ENCODE measurements around the gene CISD2. TPM values are rescaled to one million over a fixed set of nuclear protein-coding genes. Genes with fewer than 3 reads are reported as not detected.
A peak's percentile ranks its signal among the peaks of the same experiment; 100 is the strongest.
"Not testable (repeated sequence)": the region's sequence is repeated elsewhere in the genome, so short reads cannot be mapped to it uniquely, and the experiment has no call there.

The CISD2 gene
- total and polyA plus RNA-seq, 7 experiments from 2014 or later = 11.4 to 50.3 (median 14.3) TPM

DNA sequence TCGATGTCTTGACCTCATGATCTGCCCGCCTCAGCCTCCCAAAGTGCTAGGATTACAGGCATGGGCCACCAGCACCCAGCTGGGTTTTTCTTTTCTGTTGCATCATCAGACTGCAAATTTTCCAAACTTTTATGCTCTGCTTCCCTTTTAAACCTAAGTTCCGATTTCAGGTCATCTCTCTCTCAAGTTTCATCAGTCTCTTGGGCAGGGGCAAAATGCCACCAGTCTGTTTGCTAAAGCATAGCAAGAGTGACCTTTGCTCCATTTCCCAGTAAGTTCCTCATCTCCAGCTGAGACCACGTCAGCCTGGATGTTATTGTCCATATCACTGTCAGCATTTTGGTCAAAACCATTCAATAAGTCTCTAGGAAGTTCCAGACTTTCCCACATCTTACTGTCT, 9.6 kb downstream of the CISD2 start:
- POLR2A ChIA-PET = interaction anchor here (0.7 to 1.4 kb wide), 2 partner anchors 9 to 197 kb away, joined by 3 to 6 read pairs; partner anchors contain the start of gene CISD2
- peaks cover 0 to 13% (median 0%) of the 10 kb centered on the region in 3 experiments for H3K9me3 ChIP-seq (ENCODE audit: control insufficient read depth in 2 of 3, low read length in 3 of 3)
- H3K36me3 Mint-ChIP-seq = peaks cover 6 to 65% (median 40%) of the 10 kb centered on the region in 5 donors
- H3K4me1 ChIP-seq (ENCODE audit: control insufficient read depth in 2 of 2, insufficient read depth in 2 of 2, low read length in 2 of 2); H3K4me3 Mint-ChIP-seq; H3K4me3 ChIP-seq (ENCODE audit: low read length); CTCF ChIA-PET; H3K27me3 Mint-ChIP-seq; H3K27me3 ChIP-seq (ENCODE audit: control insufficient read depth in 2 of 2, insufficient read depth in 2 of 2, low read length in 2 of 2); DNase-seq; intact Hi-C loops (cut with micrococcal nuclease); ATAC-seq; H3K27ac ChIP-seq (ENCODE audit: low read depth, low read length): not testable (repeated sequence)
- peaks cover 0 to 24% (median 4%) of the 10 kb centered on the region in 11 donors for H3K9me3 Mint-ChIP-seq
- H3K4me1 Mint-ChIP-seq = peaks cover 3 to 25% (median 19%) of the 10 kb centered on the region in 7 donors
- H3K36me3 ChIP-seq (ENCODE audit: control insufficient read depth in 2 of 3, insufficient read depth in 3 of 3, low read length in 3 of 3) = peaks cover 0 to 18% (median 0%) of the 10 kb centered on the region in 3 experiments
- H3K27ac Mint-ChIP-seq = peak overlapping the region in 3 of 9 donors; percentile 4 to 57 (median 32)

DNA sequence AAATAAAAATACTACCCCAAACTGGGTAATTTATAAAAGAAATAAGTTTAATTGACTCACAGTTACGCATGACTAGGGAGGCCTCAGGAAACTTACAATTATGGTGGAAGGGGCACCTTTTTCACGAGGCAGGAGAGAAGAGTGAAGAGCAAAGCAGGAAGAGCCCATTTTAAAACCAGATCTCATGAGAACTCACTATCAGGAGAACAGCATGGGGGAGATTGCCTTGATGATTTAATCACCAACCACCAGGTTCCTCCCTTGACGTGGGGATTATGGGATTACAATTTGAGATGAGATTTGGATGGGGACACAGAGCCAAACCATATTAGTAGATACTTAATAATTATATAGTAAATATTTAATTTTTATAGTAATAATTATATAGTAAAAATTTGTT, 10.1 kb downstream of the CISD2 start:
- Histone ChIP-seq H3K27me3 (ENCODE audit: control insufficient read depth in 2 of 2, insufficient read depth in 2 of 2, low read length in 2 of 2) (no peaks in the 10 kb centered on the region), H3K9me3 (ENCODE audit: control insufficient read depth in 2 of 3, low read length in 3 of 3) (peaks cover 0 to 13% (median 0%) of the 10 kb centered on the region in 3 experiments), H3K4me1 (ENCODE audit: control insufficient read depth in 2 of 2, insufficient read depth in 2 of 2, low read length in 2 of 2) (no peaks in the 10 kb centered on the region), H3K36me3 (ENCODE audit: control insufficient read depth in 2 of 3, insufficient read depth in 3 of 3, low read length in 3 of 3) (peaks cover 0 to 18% (median 0%) of the 10 kb centered on the region in 3 experiments), H3K4me3 (ENCODE audit: low read length) (no peak overlapping the region), H3K27ac (ENCODE audit: low read depth, low read length) (no peak overlapping the region)
- ATAC-seq = no peak
- Mint-ChIP-seq H3K9me3 (peaks cover 0 to 23% (median 4%) of the 10 kb centered on the region in 11 donors), H3K27me3 (no peaks in the 10 kb centered on the region), H3K4me3 (no peak overlapping the region), H3K36me3 (peaks cover 3 to 61% (median 39%) of the 10 kb centered on the region in 5 donors), H3K27ac (peak overlapping the region in 1 of 9 donors; percentile 32), H3K4me1 (peaks cover 5 to 24% (median 22%) of the 10 kb centered on the region in 7 donors)
- intact Hi-C loops (cut with micrococcal nuclease) = no loop called here
- ChIA-PET POLR2A (interaction anchor here (0.7 to 1.4 kb wide), 2 partner anchors 10 to 196 kb away, joined by 3 to 6 read pairs; partner anchors contain the start of gene CISD2), CTCF (no interaction called here)
- no peak for DNase-seq

DNA sequence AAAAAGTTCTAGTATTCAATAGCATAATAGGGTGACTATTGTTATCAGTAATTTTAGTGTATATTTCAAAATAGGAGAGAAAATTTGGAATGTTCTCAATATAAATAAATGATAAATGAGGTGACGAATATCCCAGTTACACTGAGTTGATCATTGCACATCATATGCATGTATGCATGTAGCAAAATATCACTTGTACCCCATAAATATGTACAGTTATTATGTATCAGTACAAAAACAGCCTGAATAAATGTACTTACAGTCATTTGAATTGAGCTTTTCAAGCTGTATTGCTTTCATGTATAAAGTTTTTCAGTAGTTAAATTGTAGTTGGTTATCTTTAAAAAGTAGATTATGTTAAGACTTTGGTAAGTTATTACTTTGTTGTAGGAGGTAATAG, 12.6 kb downstream of the CISD2 start:
- peaks cover 0 to 13% (median 0%) of the 10 kb centered on the region in 3 experiments for H3K9me3 ChIP-seq (ENCODE audit: control insufficient read depth in 2 of 3, low read length in 3 of 3)
- H3K4me3 ChIP-seq (ENCODE audit: low read length) = no peak overlapping the region
- peaks cover 0 to 41% (median 28%) of the 10 kb centered on the region in 5 donors for H3K36me3 Mint-ChIP-seq
- POLR2A ChIA-PET = interaction anchor here (0.7 kb wide), 1 partner anchor 129 kb away, joined by 3 read pairs; no protein-coding TSS in a partner anchor
- intact Hi-C loops (cut with micrococcal nuclease) = no loop called here
- no peaks in the 10 kb centered on the region for H3K27me3 Mint-ChIP-seq
- H3K4me1 Mint-ChIP-seq = peaks cover 5 to 19% (median 15%) of the 10 kb centered on the region in 7 donors
- no peaks in the 10 kb centered on the region for H3K27me3 ChIP-seq (ENCODE audit: control insufficient read depth in 2 of 2, insufficient read depth in 2 of 2, low read length in 2 of 2)
- ATAC-seq (no peak), DNase-seq (no peak)
- H3K4me3 Mint-ChIP-seq = no peak overlapping the region
- H3K27ac ChIP-seq (ENCODE audit: low read depth, low read length) = no peak overlapping the region
- CTCF ChIA-PET = no interaction called here
- peak overlapping the region in 1 of 9 donors; percentile 64 for H3K27ac Mint-ChIP-seq
- H3K36me3 ChIP-seq (ENCODE audit: control insufficient read depth in 2 of 3, insufficient read depth in 3 of 3, low read length in 3 of 3) = peaks cover 0 to 13% (median 0%) of the 10 kb centered on the region in 3 experiments
- peaks cover 0 to 16% (median 4%) of the 10 kb centered on the region in 11 donors for H3K9me3 Mint-ChIP-seq
- no peaks in the 10 kb centered on the region for H3K4me1 ChIP-seq (ENCODE audit: control insufficient read depth in 2 of 2, insufficient read depth in 2 of 2, low read length in 2 of 2)

DNA sequence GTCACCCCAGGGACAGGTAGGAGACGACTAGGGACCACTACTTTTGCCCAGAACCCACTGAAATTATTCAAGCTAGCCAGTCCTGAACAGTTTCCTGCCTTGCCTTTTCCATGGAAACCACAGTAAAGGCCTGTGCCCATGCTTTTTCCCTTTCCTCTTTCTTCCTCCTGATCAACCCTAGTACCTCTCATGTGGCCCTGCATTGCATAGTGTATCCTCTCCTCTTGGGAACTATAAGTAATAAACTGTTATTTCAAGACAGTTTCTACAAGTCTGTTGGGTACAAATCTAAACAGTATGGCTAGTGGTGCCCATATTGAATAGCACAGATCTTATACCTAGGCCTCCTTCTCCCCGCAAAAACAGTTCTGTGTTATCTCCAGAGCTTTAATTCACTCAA, 14.5 kb downstream of the CISD2 start:
- H3K4me1 Mint-ChIP-seq = peaks cover 5 to 18% (median 15%) of the 10 kb centered on the region in 7 donors
- POLR2A ChIA-PET = interaction anchor here (1.1 kb wide), 1 partner anchor 10 kb away, joined by 4 read pairs; no protein-coding TSS in a partner anchor

DNA sequence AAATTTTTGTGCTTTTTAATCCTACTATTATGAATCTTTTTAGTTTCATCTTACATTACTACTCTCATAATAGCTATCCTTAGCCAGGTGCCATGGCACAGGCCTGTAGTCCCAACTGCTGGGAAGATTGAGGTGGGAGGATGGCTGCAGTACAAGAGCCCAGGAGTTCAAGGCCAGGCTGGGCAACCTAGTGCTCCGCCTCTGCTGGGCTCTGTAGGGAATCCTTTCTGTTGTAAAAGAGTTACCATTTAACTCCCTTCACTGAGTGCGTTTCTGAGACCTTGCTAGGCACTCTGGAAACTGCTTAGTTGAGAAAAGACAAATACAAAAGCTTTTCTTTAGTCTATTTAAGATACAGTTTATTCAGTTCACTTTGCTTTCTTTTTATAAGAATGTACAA, 19.8 kb downstream of the CISD2 start:
- H3K27ac Mint-ChIP-seq = peak overlapping the region in 1 of 9 donors; percentile 30
- intact Hi-C loops (cut with micrococcal nuclease); CTCF ChIA-PET; POLR2A ChIA-PET; H3K4me3 Mint-ChIP-seq; H3K9me3 Mint-ChIP-seq; H3K36me3 ChIP-seq (ENCODE audit: control insufficient read depth in 2 of 3, insufficient read depth in 3 of 3, low read length in 3 of 3); H3K27ac ChIP-seq (ENCODE audit: low read depth, low read length); H3K4me3 ChIP-seq (ENCODE audit: low read length); H3K36me3 Mint-ChIP-seq; H3K27me3 Mint-ChIP-seq; H3K9me3 ChIP-seq (ENCODE audit: control insufficient read depth in 2 of 3, low read length in 3 of 3); H3K4me1 ChIP-seq (ENCODE audit: control insufficient read depth in 2 of 2, insufficient read depth in 2 of 2, low read length in 2 of 2); H3K27me3 ChIP-seq (ENCODE audit: control insufficient read depth in 2 of 2, insufficient read depth in 2 of 2, low read length in 2 of 2); DNase-seq; H3K4me1 Mint-ChIP-seq; ATAC-seq: not testable (repeated sequence)

More for the DNA sequence above, 14.5 kb downstream of the CISD2 start:
- CTCF ChIA-PET = no interaction called here
- Histone ChIP-seq H3K27me3 (ENCODE audit: control insufficient read depth in 2 of 2, insufficient read depth in 2 of 2, low read length in 2 of 2) (no peaks in the 10 kb centered on the region), H3K27ac (ENCODE audit: low read depth, low read length) (no peak overlapping the region), H3K36me3 (ENCODE audit: control insufficient read depth in 2 of 3, insufficient read depth in 3 of 3, low read length in 3 of 3) (no peaks in the 10 kb centered on the region), H3K9me3 (ENCODE audit: control insufficient read depth in 2 of 3, low read length in 3 of 3) (no peaks in the 10 kb centered on the region), H3K4me1 (ENCODE audit: control insufficient read depth in 2 of 2, insufficient read depth in 2 of 2, low read length in 2 of 2) (no peaks in the 10 kb centered on the region), H3K4me3 (ENCODE audit: low read length) (no peak overlapping the region)
- intact Hi-C loops (cut with micrococcal nuclease) = no loop called here
- DNase-seq (no peak), ATAC-seq (no peak)
- Mint-ChIP-seq H3K27ac (peak overlapping the region in 3 of 9 donors; percentile 9 to 23 (median 19)), H3K4me3 (no peak overlapping the region), H3K27me3 (no peaks in the 10 kb centered on the region), H3K36me3 (peaks cover 0 to 22% (median 18%) of the 10 kb centered on the region in 5 donors), H3K9me3 (peaks cover 0 to 6% (median 3%) of the 10 kb centered on the region in 11 donors)

DNA sequence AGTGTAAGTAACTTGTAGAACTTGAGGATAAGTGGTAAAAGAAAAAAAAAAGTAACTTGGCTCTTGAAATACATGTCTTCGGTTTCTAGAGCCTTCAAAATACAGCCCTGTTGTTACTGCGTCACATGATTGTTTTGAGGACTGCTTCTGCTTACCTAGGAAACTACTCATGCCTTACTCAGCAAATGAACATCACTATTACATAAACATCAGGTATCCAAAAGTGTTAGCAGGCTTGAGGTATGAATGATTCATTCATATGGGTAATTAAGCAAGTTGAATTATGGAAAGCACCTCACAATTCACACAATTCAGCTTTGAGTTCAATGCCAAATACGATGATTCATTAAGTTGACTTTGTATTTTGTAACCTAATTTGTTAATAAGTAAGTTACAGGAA, 21.1 kb downstream of the CISD2 start:
- POLR2A ChIA-PET; H3K4me3 Mint-ChIP-seq; H3K9me3 Mint-ChIP-seq; DNase-seq; CTCF ChIA-PET; H3K9me3 ChIP-seq (ENCODE audit: control insufficient read depth in 2 of 3, low read length in 3 of 3); H3K27ac Mint-ChIP-seq; H3K36me3 ChIP-seq (ENCODE audit: control insufficient read depth in 2 of 3, insufficient read depth in 3 of 3, low read length in 3 of 3); H3K27me3 ChIP-seq (ENCODE audit: control insufficient read depth in 2 of 2, insufficient read depth in 2 of 2, low read length in 2 of 2); intact Hi-C loops (cut with micrococcal nuclease); H3K4me1 ChIP-seq (ENCODE audit: control insufficient read depth in 2 of 2, insufficient read depth in 2 of 2, low read length in 2 of 2); H3K36me3 Mint-ChIP-seq; H3K27me3 Mint-ChIP-seq; ATAC-seq; H3K27ac ChIP-seq (ENCODE audit: low read depth, low read length); H3K4me1 Mint-ChIP-seq; H3K4me3 ChIP-seq (ENCODE audit: low read length): not testable (repeated sequence)

DNA sequence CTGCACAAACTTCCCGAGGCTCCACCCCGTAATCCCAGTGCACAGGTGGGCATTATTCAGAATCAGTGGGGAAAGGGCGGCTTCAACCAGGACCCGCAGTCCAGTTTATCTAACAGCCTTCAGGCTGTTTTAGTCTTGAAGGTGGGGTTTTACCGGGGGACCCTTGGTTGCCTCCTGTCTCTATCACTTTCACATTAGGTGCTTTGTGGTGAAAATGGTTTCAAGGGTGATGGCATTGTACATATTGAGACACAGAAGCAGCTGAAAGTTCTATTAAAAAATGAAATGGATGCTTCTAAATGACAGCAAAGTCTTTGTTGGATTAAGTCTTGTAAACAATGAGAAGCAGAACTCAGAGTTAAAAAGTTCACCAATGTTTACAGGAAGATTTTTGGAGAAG, 27.8 kb downstream of the CISD2 start:
- H3K36me3 ChIP-seq (ENCODE audit: control insufficient read depth in 2 of 3, insufficient read depth in 3 of 3, low read length in 3 of 3); H3K4me3 ChIP-seq (ENCODE audit: low read length); H3K4me1 Mint-ChIP-seq; H3K9me3 Mint-ChIP-seq; H3K9me3 ChIP-seq (ENCODE audit: control insufficient read depth in 2 of 3, low read length in 3 of 3); H3K27me3 Mint-ChIP-seq; ATAC-seq; H3K36me3 Mint-ChIP-seq; H3K27me3 ChIP-seq (ENCODE audit: control insufficient read depth in 2 of 2, insufficient read depth in 2 of 2, low read length in 2 of 2); H3K4me1 ChIP-seq (ENCODE audit: control insufficient read depth in 2 of 2, insufficient read depth in 2 of 2, low read length in 2 of 2); CTCF ChIA-PET; H3K27ac ChIP-seq (ENCODE audit: low read depth, low read length); H3K4me3 Mint-ChIP-seq; DNase-seq; H3K27ac Mint-ChIP-seq; POLR2A ChIA-PET; intact Hi-C loops (cut with micrococcal nuclease): not testable (repeated sequence)

Data from naive thymus-derived CD4-positive, alpha-beta T cell (primary cell).